Lung (tissue), 12 donors: ENCODE measurements around the gene STAB2. TPM values are rescaled to one million over a fixed set of nuclear protein-coding genes. Genes with fewer than 3 reads are reported as not detected.

ENCODE experiments used
- ATAC-seq: fragments of 200-7000 bp; cut with Tn5 transposase; one replicate; pipeline ENCODE4 v1.9.1; 2020; ENCODE audit warnings: moderate number of reproducible peaks; ENCODE audit not compliant: insufficient read depth, low FRiP score
- DNase-seq, 3 donors: peaks; one replicate each; pipeline ENCODE4 v3.0.0-alpha.2; 2013 to 2017
- H3K27ac ChIP-seq, 2 donors: one replicate each; pipeline ENCODE4 v1.5.1; 2013; ENCODE audit warnings: mild to moderate bottlenecking in 2 of 2, moderate library complexity in 2 of 2, control low read depth in 1 of 2, inconsistent platforms in 1 of 2, low read depth in 1 of 2, low read length in 1 of 2
- H3K27me3 ChIP-seq, 3 donors: one replicate each; pipeline ENCODE4 v1.5.1; 2013; ENCODE audit warnings: low read length in 2 of 3; ENCODE audit not compliant: control insufficient read depth in 3 of 3, insufficient read depth in 3 of 3
- H3K36me3 ChIP-seq, 4 donors: one replicate each; pipeline ENCODE4 v1.5.1; 2013; ENCODE audit warnings: low read length in 4 of 4, mild to moderate bottlenecking in 1 of 4, moderate library complexity in 1 of 4; ENCODE audit not compliant: control insufficient read depth in 4 of 4, insufficient read depth in 4 of 4
- H3K4me1 ChIP-seq, 5 donors: one replicate each; pipeline ENCODE4 v1.5.1; 2013; ENCODE audit warnings: low read length in 5 of 5, mild to moderate bottlenecking in 2 of 5, moderate library complexity in 1 of 5; ENCODE audit not compliant: control insufficient read depth in 5 of 5, insufficient read depth in 5 of 5
- H3K4me3 ChIP-seq: one replicate; pipeline ENCODE4 v1.5.1; 2013; ENCODE audit warnings: mild to moderate bottlenecking, control low read depth, moderate library complexity
- H3K9ac ChIP-seq, 2 donors: one replicate each; pipeline ENCODE4 v1.5.1; 2013; ENCODE audit warnings: low read length in 2 of 2, control low read depth in 1 of 2; ENCODE audit not compliant: insufficient read depth in 1 of 2
- H3K9me3 ChIP-seq, 4 donors: one replicate each; pipeline ENCODE4 v1.5.1; 2013; ENCODE audit warnings: low read length in 3 of 4, mild to moderate bottlenecking in 1 of 4, moderate library complexity in 1 of 4; ENCODE audit not compliant: control insufficient read depth in 4 of 4, insufficient read depth in 3 of 4
- CTCF ChIP-seq: IDR thresholded peaks from 2 replicates; pipeline ENCODE4 v1.5.1; 2012; ENCODE audit warnings: mild to moderate bottlenecking; ENCODE audit errors: control extremely low read depth, extremely low read depth
- WGBS, 2 donors: extraction: QIAGEN DNeasy Blood & Tissue Kit; methylation state at CpG; one replicate each; pipeline ENCODE4 v1.1.7; 2013; 5-methylcytosine and 5-hydroxymethylcytosine counted together
- polyA plus RNA-seq, 2 donors: library from polyadenylated mRNA; stranded (reverse); fragments of 200-250 nt; gene quantifications; one replicate each; pipeline ENCODE4 v1.2.1, GENCODE V29; 2013
- total RNA-seq, 2 donors: library from RNA; depleted of rRNA in 1 of 2; stranded (reverse); fragments of >200 nt in 1 of 2; gene quantifications; one replicate each; pipeline ENCODE4 v1.2.1, GENCODE V29; 2014 to 2021
- donor health status: control.
- donor health status: control.
- donor health status: Bipolar disorder and iron deficiency.
- donor health status: healthy.
- donor health status: DM: yes; HTN: yes; CAD: no.

Gene STAB2
- total and polyA plus RNA-seq, 4 donors: 0.06 to 10.0 (median 0.43) TPM

GRCh38 chr12:103731539-103731938 lies 144.5 kb downstream of the STAB2 start:
- H3K27me3 ChIP-seq: no peaks in the 10 kb centered on the region
- no peak for TF ChIP-seq CTCF
- H3K27ac ChIP-seq: no peak overlapping the region
- no peaks in the 10 kb centered on the region for H3K4me1 ChIP-seq
- H3K9me3 ChIP-seq: peaks cover 0 to 8% (median 4%) of the 10 kb centered on the region in 4 donors
- no peak overlapping the region for H3K9ac ChIP-seq
- ATAC-seq (no peak), DNase-seq (no peak)
- no peaks in the 10 kb centered on the region for H3K36me3 ChIP-seq
- no peak overlapping the region for H3K4me3 ChIP-seq
- WGBS, 2 donors: 95 to 97% methylated on average over 1 of the region's 1 CpG

- ATAC-seq: no peak
These were observed 147.8 kb downstream of the STAB2 start for GRCh38 chr12:103734863-103735262.

GRCh38 chr12:103735291-103735690 lies 148.2 kb downstream of the STAB2 start:
- H3K9me3 ChIP-seq: peaks cover 0 to 8% (median 4%) of the 10 kb centered on the region in 4 donors
- no peak for DNase-seq
- 88 to 89% methylated on average over 8 of the region's 8 CpGs for WGBS, 2 donors
- H3K9ac ChIP-seq: no peak overlapping the region
- H3K36me3 ChIP-seq: no peaks in the 10 kb centered on the region
- peaks cover 0 to 3% (median 0%) of the 10 kb centered on the region in 5 donors for H3K4me1 ChIP-seq
- H3K27ac ChIP-seq: no peak overlapping the region
- TF ChIP-seq CTCF: no peak
- ATAC-seq: no peak
- H3K4me3 ChIP-seq: no peak overlapping the region
- no peaks in the 10 kb centered on the region for H3K27me3 ChIP-seq

More at GRCh38 chr12:103734863-103735262, 147.8 kb downstream of the STAB2 start:
- no peak for TF ChIP-seq CTCF
- Histone ChIP-seq H3K4me1 (peaks cover 0 to 3% (median 0%) of the 10 kb centered on the region in 5 donors), H3K9ac (no peak overlapping the region), H3K9me3 (peaks cover 0 to 8% (median 4%) of the 10 kb centered on the region in 4 donors), H3K4me3 (no peak overlapping the region), H3K27ac (no peak overlapping the region), H3K27me3 (no peaks in the 10 kb centered on the region), H3K36me3 (no peaks in the 10 kb centered on the region)
- DNase-seq: no peak
- 80 to 90% methylated on average over 2 of the region's 2 CpGs for WGBS, 2 donors

- WGBS, 2 donors: 98 to 100% methylated on average over 1 of the region's 1 CpG
- no peak for ATAC-seq
These were observed 149.5 kb downstream of the STAB2 start for GRCh38 chr12:103736572-103736971.

More at GRCh38 chr12:103736572-103736971, 149.5 kb downstream of the STAB2 start:
- DNase-seq: no peak
- Histone ChIP-seq H3K9me3 (peaks cover 0 to 1% (median under 1%) of the 10 kb centered on the region in 4 donors), H3K4me1 (peaks cover 0 to 3% (median 0%) of the 10 kb centered on the region in 5 donors), H3K27ac (no peak overlapping the region), H3K9ac (no peak overlapping the region), H3K36me3 (no peaks in the 10 kb centered on the region), H3K4me3 (no peak overlapping the region), H3K27me3 (no peaks in the 10 kb centered on the region)
- TF ChIP-seq CTCF: no peak
